Endothelial cell (in vitro differentiated cells): ENCODE data around the gene SEMA7A. TPM values are rescaled to one million over a fixed set of nuclear protein-coding genes. Genes with fewer than 3 reads are reported as not detected.

ENCODE experiments used
- DNase-seq: peaks from one replicate; pipeline ENCODE4 v3.0.0; 2021; ENCODE audit warnings: low spot score
- H3K27ac Mint-ChIP-seq: one replicate; pipeline ENCODE4 v1.8.0; 2021; ENCODE audit warnings: mixed read lengths, inconsistent platforms; ENCODE audit not compliant: unreplicated experiment
- H3K27me3 Mint-ChIP-seq: one replicate; pipeline ENCODE4 v1.8.0; 2021; ENCODE audit warnings: mild to moderate bottlenecking, moderate library complexity, mixed read lengths, inconsistent platforms; ENCODE audit not compliant: unreplicated experiment
- H3K36me3 Mint-ChIP-seq: one replicate; pipeline ENCODE4 v1.8.0; 2021; ENCODE audit warnings: mild to moderate bottlenecking, low read depth, mixed read lengths, inconsistent platforms; ENCODE audit not compliant: unreplicated experiment
- H3K4me1 Mint-ChIP-seq: one replicate; pipeline ENCODE4 v1.8.0; 2021; ENCODE audit warnings: mild to moderate bottlenecking, mixed read lengths, inconsistent platforms; ENCODE audit not compliant: unreplicated experiment
- H3K4me3 Mint-ChIP-seq: one replicate; pipeline ENCODE4 v1.8.0; 2021; ENCODE audit warnings: mild to moderate bottlenecking, mixed read lengths, inconsistent platforms; ENCODE audit not compliant: unreplicated experiment
- H3K9me3 Mint-ChIP-seq: one replicate; pipeline ENCODE4 v1.8.0; 2021; ENCODE audit warnings: mixed read lengths, inconsistent platforms; ENCODE audit not compliant: unreplicated experiment
- total RNA-seq: library from RNA; stranded (reverse); fragmentation: NEBNext Ultra II Directional; extraction: Animal tissue kit (Norgen Biotek cat#: 25700); gene quantifications from one replicate; pipeline ENCODE4 v1.2.1, GENCODE V29; 2021; ENCODE audit not compliant: unreplicated experiment
- TF ChIP-seq, protein P1 (sequence below): fragments of 200-600 bp; sonication (generic); IDR thresholded peaks from one replicate; pipeline ENCODE4 v1.5.0; 2021; ENCODE audit warnings: antibody characterized with exemption; ENCODE audit not compliant: unreplicated experiment

Gene SEMA7A
- total RNA-seq, 1 donor from 2014 or later = 41.4 TPM

DNA sequence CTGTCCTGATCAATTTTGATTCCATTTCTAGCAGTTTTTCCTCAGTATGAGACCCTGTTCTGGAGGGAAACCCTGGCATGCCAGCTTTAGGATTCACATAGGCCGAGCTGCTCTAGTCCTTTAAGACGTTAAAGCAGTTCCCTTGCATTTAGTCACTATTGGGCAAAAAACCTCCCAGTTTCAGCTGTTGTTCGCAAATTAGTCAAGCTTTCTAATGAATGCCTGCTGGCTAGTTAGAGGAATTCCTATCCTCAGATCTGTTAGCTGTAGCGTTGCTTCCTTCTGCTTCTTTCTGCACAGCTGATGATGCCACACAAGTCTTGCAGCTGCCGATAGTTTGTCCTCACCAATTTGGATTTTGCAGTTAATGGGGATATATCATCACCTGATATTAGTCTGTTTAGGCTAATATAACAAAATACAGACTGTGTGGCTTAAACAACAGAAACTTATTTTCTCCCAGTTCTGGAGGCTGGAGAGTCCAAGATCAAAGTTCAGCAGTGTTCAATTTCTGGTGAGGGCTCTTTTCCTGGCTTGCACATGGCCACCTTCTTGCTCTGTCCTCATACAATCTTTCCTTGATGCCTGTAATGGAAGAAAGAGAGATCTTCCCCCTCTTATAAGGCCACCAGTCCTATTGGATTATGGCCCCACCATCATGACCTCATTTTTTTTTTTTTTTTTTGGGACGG is 34.7 kb upstream of the SEMA7A start:
- DNase-seq = no peak
- Mint-ChIP-seq H3K4me1 (peaks cover 8% of the 10 kb centered on the region), H3K9me3 (no peaks in the 10 kb centered on the region), H3K27me3 (peaks cover 3% of the 10 kb centered on the region), H3K27ac (no peak overlapping the region), H3K36me3 (peaks cover 23% of the 10 kb centered on the region), H3K4me3 (no peak overlapping the region)
- TF ChIP-seq, protein P1, sequence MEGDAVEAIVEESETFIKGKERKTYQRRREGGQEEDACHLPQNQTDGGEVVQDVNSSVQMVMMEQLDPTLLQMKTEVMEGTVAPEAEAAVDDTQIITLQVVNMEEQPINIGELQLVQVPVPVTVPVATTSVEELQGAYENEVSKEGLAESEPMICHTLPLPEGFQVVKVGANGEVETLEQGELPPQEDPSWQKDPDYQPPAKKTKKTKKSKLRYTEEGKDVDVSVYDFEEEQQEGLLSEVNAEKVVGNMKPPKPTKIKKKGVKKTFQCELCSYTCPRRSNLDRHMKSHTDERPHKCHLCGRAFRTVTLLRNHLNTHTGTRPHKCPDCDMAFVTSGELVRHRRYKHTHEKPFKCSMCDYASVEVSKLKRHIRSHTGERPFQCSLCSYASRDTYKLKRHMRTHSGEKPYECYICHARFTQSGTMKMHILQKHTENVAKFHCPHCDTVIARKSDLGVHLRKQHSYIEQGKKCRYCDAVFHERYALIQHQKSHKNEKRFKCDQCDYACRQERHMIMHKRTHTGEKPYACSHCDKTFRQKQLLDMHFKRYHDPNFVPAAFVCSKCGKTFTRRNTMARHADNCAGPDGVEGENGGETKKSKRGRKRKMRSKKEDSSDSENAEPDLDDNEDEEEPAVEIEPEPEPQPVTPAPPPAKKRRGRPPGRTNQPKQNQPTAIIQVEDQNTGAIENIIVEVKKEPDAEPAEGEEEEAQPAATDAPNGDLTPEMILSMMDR = no peak

DNA sequence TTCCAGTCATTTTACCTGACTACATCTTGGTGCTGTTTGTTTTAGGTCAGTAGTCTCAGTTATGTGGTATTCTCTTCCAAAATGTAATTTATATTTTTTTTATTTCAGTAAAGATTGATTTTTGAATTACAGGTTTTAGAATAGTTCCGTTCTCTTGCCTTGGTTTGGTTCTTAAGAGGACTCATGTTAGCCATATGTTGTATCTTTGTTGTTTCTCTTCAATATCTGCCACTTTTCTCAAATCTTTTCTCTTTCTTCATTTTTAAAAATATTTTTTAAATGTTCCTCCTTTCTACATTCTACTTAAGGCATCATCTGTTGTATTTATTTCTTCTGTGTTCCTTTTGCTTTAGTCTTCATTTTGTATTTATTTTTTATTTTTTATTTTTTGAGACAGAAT is 32.8 kb upstream of the SEMA7A start:
- H3K9me3 Mint-ChIP-seq = no peaks in the 10 kb centered on the region
- peaks cover 23% of the 10 kb centered on the region for H3K4me1 Mint-ChIP-seq
- DNase-seq = no peak
- no peak overlapping the region for H3K4me3 Mint-ChIP-seq
- H3K27ac Mint-ChIP-seq = no peak overlapping the region
- H3K36me3 Mint-ChIP-seq = peaks cover 18% of the 10 kb centered on the region
- TF ChIP-seq, protein P1 = no peak
- peaks cover 2% of the 10 kb centered on the region for H3K27me3 Mint-ChIP-seq

DNA sequence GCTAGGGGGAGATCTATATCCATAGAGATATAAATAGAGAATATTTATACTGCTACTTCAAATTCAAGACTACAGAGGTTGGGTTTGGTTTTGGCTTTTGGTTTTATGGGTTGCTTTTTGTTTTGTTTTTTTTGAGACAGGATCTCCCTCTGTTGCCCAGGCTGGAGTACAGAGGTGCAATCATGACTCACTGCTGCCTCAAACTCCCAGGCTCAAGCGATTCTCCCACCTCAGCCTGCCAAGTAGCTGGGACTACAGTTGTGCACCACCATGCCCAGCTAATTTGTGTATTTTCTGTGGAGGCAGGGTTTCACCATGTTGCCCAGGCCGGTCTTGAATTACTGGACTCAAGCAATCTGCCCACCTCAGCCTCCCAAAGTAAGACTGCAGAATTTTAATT is 31.1 kb upstream of the SEMA7A start:
- Mint-ChIP-seq H3K9me3 (no peaks in the 10 kb centered on the region), H3K4me1 (peaks cover 32% of the 10 kb centered on the region), H3K36me3 (peaks cover 15% of the 10 kb centered on the region), H3K4me3 (no peak overlapping the region), H3K27me3 (peaks cover 2% of the 10 kb centered on the region), H3K27ac (no peak overlapping the region)
- DNase-seq = no peak
- TF ChIP-seq, protein P1 = no peak

DNA sequence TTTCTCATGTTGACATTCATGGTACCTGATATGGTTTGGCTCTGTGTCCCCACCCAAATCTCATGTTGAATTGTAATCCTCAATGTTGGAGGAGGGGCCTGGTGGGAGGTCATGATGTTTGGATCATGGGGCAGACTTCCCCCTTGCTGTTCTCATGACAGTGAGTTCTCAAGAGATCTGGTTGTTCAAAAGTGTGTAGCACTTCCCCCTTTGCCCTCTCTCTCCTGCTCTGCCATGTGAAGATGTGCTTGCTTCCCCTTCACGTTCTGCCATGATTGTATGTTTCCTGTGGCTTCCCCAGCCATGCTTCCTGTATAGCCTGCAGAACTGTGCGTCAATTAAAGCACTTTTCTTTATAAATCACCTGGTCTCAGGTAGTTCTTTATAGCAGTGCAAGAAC is 30.5 kb upstream of the SEMA7A start:
- peaks cover 32% of the 10 kb centered on the region for H3K4me1 Mint-ChIP-seq
- H3K9me3 Mint-ChIP-seq = no peaks in the 10 kb centered on the region
- no peak overlapping the region for H3K4me3 Mint-ChIP-seq
- no peak overlapping the region for H3K27ac Mint-ChIP-seq
- TF ChIP-seq, protein P1 = no peak
- peaks cover 14% of the 10 kb centered on the region for H3K36me3 Mint-ChIP-seq
- H3K27me3 Mint-ChIP-seq = peaks cover 2% of the 10 kb centered on the region
- DNase-seq = no peak

DNA sequence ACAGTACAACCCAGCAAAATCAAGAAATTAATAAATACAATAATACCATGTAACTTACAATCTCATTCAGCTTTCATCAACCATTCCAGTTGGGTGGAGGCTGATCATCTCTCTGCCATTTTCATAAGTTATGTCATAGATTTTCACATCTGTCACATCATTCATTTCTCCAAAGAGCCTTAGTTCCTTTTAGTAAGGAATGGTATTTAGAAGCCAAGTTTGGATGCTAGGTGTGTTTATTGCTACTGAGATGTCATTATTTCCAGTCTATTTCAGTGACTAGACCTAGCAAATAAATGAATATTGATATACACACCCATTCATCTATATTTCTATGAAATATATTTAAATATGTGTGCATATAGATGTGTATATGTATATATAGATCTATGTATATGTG is 29.9 kb upstream of the SEMA7A start:
- no peak for DNase-seq
- TF ChIP-seq, protein P1 = no peak
- H3K36me3 Mint-ChIP-seq = peaks cover 19% of the 10 kb centered on the region
- H3K9me3 Mint-ChIP-seq = no peaks in the 10 kb centered on the region
- H3K27ac Mint-ChIP-seq = no peak overlapping the region
- H3K4me3 Mint-ChIP-seq = no peak overlapping the region
- peaks cover 37% of the 10 kb centered on the region for H3K4me1 Mint-ChIP-seq
- H3K27me3 Mint-ChIP-seq = peaks cover 2% of the 10 kb centered on the region
